OCI-LY1 (cell line): Measurements from ENCODE around the gene ARMC9.

Experiments used
- H2AFZ ChIP-seq: fragments of 200-600 bp; sonication (generic), shearing (Covaris generic); 2 replicates; pipeline ENCODE4 v1.6.0; 2014; ENCODE audit warnings: antibody characterized with exemption, mild to moderate bottlenecking, low read length
- H3F3A ChIP-seq: fragments of 200-600 bp; sonication (generic), shearing (Covaris generic); 2 replicates; pipeline ENCODE4 v1.6.0; 2014; ENCODE audit warnings: mild to moderate bottlenecking, antibody characterized with exemption, low read length, moderate library complexity; ENCODE audit not compliant: insufficient read depth
- H3K27ac ChIP-seq: fragments of 200-600 bp; sonication (generic); 2 replicates; pipeline ENCODE4 v1.5.1; 2014; ENCODE audit warnings: low read length, mixed run types, mild to moderate bottlenecking, low read depth; ENCODE audit not compliant: poor library complexity, severe bottlenecking
- H3K27me3 ChIP-seq: fragments of 200-600 bp; sonication (generic); 2 replicates; pipeline ENCODE4 v1.6.0; 2014; ENCODE audit warnings: antibody characterized with exemption, mild to moderate bottlenecking, low read length, moderate library complexity; ENCODE audit not compliant: insufficient read depth
- H3K36me3 ChIP-seq: fragments of 200-600 bp; sonication (generic); 2 replicates; pipeline ENCODE4 v1.6.1; 2014; ENCODE audit warnings: mild to moderate bottlenecking, antibody characterized with exemption, low read length, moderate library complexity, mixed read lengths; ENCODE audit not compliant: insufficient read depth
- H3K4me1 ChIP-seq: fragments of 200-600 bp; sonication (generic); 2 replicates; pipeline ENCODE4 v1.5.1; 2014; ENCODE audit warnings: mild to moderate bottlenecking, low read length, moderate library complexity; ENCODE audit not compliant: insufficient read depth, severe bottlenecking
- H3K4me2 ChIP-seq: fragments of 200-600 bp; sonication (generic), shearing (Covaris generic); 2 replicates; pipeline ENCODE4 v1.6.1; 2014; ENCODE audit warnings: low read length
- H3K4me3 ChIP-seq: fragments of 200-600 bp; sonication (generic); 2 replicates; pipeline ENCODE4 v1.5.1; 2014; ENCODE audit warnings: low read length, low read depth, mild to moderate bottlenecking, mixed read lengths; ENCODE audit not compliant: poor library complexity, severe bottlenecking
- H3K79me2 ChIP-seq: fragments of 200-600 bp; shearing (Covaris generic); 2 replicates; pipeline ENCODE4 v1.6.1; 2016; ENCODE audit warnings: mixed run types, low read length, mixed read lengths; ENCODE audit not compliant: insufficient read depth
- H3K9ac ChIP-seq: fragments of 200-600 bp; sonication (generic), shearing (Covaris generic); 2 replicates; pipeline ENCODE4 v1.6.1; 2014; ENCODE audit warnings: mild to moderate bottlenecking, low read length, mixed read lengths
- H3K9me2 ChIP-seq: fragments of 200-600 bp; sonication (generic), shearing (Covaris generic); 2 replicates; pipeline ENCODE4 v1.6.1; 2014; ENCODE audit warnings: low read depth, mild to moderate bottlenecking, low read length, mixed read lengths
- H3K9me3 ChIP-seq: fragments of 200-600 bp; shearing (Covaris generic); 2 replicates; pipeline ENCODE4 v1.6.1; 2014; ENCODE audit warnings: low read length, mixed read lengths
- H4K20me1 ChIP-seq: fragments of 200-600 bp; sonication (generic), shearing (Covaris generic); 2 replicates; pipeline ENCODE4 v1.6.0; 2016; ENCODE audit warnings: mild to moderate bottlenecking, low read length; ENCODE audit not compliant: insufficient read depth
- EZH2 ChIP-seq: fragments of 200-600 bp; sonication (generic), shearing (Covaris generic); IDR thresholded peaks from 2 replicates; pipeline ENCODE4 v1.8.0; 2017; ENCODE audit warnings: borderline replicate concordance, mixed run types, mild to moderate bottlenecking, antibody characterized with exemption, low read length, moderate library complexity, mixed read lengths
- TF ChIP-seq, protein P1 (sequence below): fragments of 200-600 bp; sonication (generic), shearing (Covaris generic); IDR thresholded peaks from 2 replicates; pipeline ENCODE4 v1.5.1; 2017; ENCODE audit warnings: mild to moderate bottlenecking, antibody characterized with exemption, low read length, moderate library complexity, mixed read lengths

The ARMC9 gene

DNA sequence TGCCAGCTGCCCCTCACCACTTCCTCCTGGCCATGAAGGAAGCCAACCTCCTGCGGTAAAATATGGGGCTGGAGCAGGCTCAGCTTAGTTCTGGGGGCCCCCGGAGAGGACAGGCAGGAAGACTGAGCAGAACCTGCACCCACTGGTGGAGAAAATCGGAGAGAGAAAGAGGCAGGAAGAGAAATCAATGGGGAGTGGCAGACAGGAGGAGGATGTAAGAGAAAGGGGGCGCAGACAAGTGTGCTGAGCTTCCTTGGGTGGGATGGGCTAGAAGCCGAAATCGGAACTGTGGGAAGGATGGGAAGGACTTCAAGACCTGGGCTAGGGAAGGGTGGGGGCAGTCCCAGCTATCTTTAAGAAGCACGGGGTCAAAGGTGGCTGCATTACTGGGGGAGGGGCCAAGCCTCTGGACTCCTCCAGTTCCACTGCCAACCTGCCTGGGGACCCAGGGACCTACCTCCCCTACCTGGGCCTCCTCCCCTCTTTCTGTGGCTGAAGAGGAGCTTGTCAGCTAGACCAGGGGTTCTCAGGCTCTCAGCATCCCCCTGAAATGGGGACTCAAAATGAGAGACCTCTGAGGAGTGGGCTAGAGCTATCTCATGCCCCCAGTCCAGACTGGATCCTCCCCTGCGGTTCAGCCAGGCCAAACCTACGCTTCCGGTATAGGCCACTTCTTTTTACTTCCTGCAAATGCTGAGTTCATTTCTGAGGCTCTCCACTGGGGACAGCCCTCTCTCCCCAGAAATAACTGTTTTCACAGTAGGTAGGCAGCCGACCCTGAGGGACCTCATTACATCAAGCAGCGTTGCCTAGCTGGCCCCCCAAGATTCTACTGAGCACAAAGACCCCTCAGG is 163.5 kb downstream of the ARMC9 start:
- peaks cover 19% of the 10 kb centered on the region for H3K4me1 ChIP-seq
- H3K27me3 ChIP-seq = no peaks in the 10 kb centered on the region
- H3K4me3 ChIP-seq = peak overlapping the region; percentile 29
- H3K9ac ChIP-seq = no peak overlapping the region; the same call in 1 of the 2 replicates
- H3K79me2 ChIP-seq = no peaks in the 10 kb centered on the region
- H3K4me2 ChIP-seq = peak overlapping the region; percentile 41; the same call in 1 of the 2 replicates
- no peaks in the 10 kb centered on the region for H3K9me2 ChIP-seq
- H3K36me3 ChIP-seq = no peaks in the 10 kb centered on the region
- H3F3A ChIP-seq = no peaks in the 10 kb centered on the region
- no peaks in the 10 kb centered on the region for H4K20me1 ChIP-seq
- peak overlapping the region; percentile 96 for H2AFZ ChIP-seq
- no peak overlapping the region for H3K27ac ChIP-seq
- no peak for TF ChIP-seq EZH2
- TF ChIP-seq, protein P1, sequence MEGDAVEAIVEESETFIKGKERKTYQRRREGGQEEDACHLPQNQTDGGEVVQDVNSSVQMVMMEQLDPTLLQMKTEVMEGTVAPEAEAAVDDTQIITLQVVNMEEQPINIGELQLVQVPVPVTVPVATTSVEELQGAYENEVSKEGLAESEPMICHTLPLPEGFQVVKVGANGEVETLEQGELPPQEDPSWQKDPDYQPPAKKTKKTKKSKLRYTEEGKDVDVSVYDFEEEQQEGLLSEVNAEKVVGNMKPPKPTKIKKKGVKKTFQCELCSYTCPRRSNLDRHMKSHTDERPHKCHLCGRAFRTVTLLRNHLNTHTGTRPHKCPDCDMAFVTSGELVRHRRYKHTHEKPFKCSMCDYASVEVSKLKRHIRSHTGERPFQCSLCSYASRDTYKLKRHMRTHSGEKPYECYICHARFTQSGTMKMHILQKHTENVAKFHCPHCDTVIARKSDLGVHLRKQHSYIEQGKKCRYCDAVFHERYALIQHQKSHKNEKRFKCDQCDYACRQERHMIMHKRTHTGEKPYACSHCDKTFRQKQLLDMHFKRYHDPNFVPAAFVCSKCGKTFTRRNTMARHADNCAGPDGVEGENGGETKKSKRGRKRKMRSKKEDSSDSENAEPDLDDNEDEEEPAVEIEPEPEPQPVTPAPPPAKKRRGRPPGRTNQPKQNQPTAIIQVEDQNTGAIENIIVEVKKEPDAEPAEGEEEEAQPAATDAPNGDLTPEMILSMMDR = peak; percentile 27; the same call in 1 of the 2 replicates
- no peaks in the 10 kb centered on the region for H3K9me3 ChIP-seq

DNA sequence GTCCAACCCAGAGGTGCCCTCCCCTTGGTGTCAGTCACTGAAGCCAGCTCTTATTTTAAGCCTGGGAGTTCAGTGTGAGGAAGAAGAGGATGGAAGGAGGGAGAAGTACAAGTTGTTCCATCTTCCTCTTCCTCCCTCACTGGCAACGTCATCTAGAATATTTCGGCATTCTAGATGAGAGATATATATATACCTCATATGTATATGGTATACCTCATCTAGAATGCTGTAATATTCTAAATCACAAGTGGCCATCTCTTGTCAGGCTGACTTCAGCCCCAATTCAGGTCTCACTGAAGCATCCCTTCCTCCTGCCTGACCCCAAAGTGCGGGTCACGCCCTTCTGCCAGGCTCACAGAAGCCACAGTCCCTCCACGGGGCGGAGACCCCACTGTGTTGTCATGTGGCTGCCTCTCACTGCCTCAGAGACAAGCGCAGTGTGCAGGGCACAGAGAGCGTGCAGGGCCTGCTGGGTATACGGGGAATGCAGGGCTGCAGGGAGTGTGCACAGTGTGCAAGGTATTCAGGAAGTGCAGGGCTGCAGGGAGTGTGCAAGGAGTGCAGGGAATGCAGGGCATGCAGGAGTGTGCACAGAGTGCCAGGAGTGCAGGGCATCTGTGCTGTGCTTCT is 164.2 kb downstream of the ARMC9 start:
- H4K20me1 ChIP-seq = no peaks in the 10 kb centered on the region
- H3K4me1 ChIP-seq = peaks cover 19% of the 10 kb centered on the region
- H3K9me2 ChIP-seq = no peaks in the 10 kb centered on the region
- H3K27me3 ChIP-seq = peaks cover 6% of the 10 kb centered on the region; the same call in 1 of the 2 replicates
- TF ChIP-seq, protein P1 = no peak
- no peak for TF ChIP-seq EZH2
- H3K4me2 ChIP-seq = peak overlapping the region; percentile 41; the same call in 1 of the 2 replicates
- H3K27ac ChIP-seq = no peak overlapping the region
- H2AFZ ChIP-seq = peak overlapping the region; percentile 96
- no peaks in the 10 kb centered on the region for H3K36me3 ChIP-seq
- H3K9me3 ChIP-seq = no peaks in the 10 kb centered on the region
- H3K9ac ChIP-seq = no peak overlapping the region; the same call in 1 of the 2 replicates
- H3K79me2 ChIP-seq = no peaks in the 10 kb centered on the region
- no peaks in the 10 kb centered on the region for H3F3A ChIP-seq
- peak overlapping the region; percentile 29 for H3K4me3 ChIP-seq

DNA sequence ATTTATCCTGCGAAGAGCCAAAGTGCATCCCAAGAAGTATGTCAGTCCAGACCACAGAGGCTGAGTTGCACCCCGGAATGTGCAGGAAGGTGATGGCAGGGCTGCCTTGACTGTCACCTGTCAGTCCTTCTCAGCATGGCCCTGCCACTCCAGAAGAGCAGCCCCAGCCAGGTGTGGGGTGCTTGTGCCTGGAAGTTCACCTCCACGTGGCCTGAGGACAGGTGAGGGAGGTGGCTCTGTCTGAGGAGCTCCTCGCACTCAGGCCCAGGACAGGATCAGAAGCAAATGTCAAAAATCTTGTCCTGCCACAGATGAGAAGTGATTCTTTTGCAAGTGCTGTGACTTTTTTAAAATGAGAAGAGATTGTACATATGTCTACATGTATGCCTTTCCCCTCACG is 165.6 kb downstream of the ARMC9 start:
- TF ChIP-seq, protein P1 = no peak
- no peak for TF ChIP-seq EZH2
- Histone ChIP-seq H3K4me2 (no peak overlapping the region), H3F3A (no peaks in the 10 kb centered on the region), H3K79me2 (no peaks in the 10 kb centered on the region), H4K20me1 (no peaks in the 10 kb centered on the region), H3K9me2 (no peaks in the 10 kb centered on the region), H3K4me1 (peaks cover 19% of the 10 kb centered on the region), H3K27ac (no peak overlapping the region), H3K36me3 (no peaks in the 10 kb centered on the region), H3K4me3 (no peak overlapping the region), H3K27me3 (peaks cover 6% of the 10 kb centered on the region; the same call in 1 of the 2 replicates), H2AFZ (no peak overlapping the region), H3K9me3 (no peaks in the 10 kb centered on the region), H3K9ac (no peak overlapping the region)
